ENCODE data around the gene FGF21. TPM values are rescaled to one million over a fixed set of nuclear protein-coding genes. Genes with fewer than 3 reads are reported as not detected.

Gene FGF21
- total RNA-seq, 1 donor from 2014 or later: not detected

DNA sequence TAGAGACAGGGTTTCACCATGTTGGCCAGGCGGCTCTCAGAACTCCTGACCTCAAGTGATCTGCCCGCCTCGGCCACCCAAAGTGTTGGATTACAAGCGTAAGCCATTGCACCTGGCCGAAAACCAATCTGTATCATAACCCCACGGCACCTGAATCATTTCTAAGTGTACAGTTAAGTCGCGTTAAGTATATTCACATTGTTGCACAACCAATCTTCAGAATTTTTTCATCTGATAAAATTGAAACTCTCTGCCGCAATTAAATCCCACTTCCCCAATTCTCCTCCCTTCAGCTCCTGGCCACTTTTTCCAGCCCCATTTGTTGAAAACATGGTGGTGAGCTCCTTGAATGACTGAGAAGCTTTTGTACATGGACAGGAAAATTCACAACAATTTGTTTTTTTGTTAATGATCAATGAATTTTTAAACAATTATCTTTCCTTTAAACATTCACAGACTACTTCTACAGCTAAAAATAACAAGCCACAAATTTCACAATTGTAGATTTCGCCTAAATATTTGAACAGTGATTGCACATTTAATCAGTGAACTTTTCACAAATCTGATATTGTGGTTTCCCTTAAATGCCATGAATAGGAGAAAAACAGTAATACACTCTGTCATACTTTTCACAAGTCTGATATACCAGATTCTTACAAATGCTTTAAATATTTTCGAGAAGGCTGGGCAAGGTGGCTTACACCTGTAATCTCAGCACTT is 13.8 kb downstream of the FGF21 start:
- H3K4me3 ChIP-seq: no peak overlapping the region
- H3K27ac ChIP-seq (replicated peaks): no peak overlapping the region
- peaks cover 19% of the 10 kb centered on the region for H3K4me1 ChIP-seq
- no peaks in the 10 kb centered on the region for H3K9me3 ChIP-seq (replicated peaks)
- H3K27me3 ChIP-seq (ENCODE audit: low read depth): no peaks in the 10 kb centered on the region
- DNase-seq: no peak
- intact Hi-C loops (cut with micrococcal nuclease): no loop called here
- no peaks in the 10 kb centered on the region for H3K36me3 ChIP-seq
- TF ChIP-seq, protein P1, sequence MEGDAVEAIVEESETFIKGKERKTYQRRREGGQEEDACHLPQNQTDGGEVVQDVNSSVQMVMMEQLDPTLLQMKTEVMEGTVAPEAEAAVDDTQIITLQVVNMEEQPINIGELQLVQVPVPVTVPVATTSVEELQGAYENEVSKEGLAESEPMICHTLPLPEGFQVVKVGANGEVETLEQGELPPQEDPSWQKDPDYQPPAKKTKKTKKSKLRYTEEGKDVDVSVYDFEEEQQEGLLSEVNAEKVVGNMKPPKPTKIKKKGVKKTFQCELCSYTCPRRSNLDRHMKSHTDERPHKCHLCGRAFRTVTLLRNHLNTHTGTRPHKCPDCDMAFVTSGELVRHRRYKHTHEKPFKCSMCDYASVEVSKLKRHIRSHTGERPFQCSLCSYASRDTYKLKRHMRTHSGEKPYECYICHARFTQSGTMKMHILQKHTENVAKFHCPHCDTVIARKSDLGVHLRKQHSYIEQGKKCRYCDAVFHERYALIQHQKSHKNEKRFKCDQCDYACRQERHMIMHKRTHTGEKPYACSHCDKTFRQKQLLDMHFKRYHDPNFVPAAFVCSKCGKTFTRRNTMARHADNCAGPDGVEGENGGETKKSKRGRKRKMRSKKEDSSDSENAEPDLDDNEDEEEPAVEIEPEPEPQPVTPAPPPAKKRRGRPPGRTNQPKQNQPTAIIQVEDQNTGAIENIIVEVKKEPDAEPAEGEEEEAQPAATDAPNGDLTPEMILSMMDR (IDR thresholded peaks at IDR 0.05; ENCODE audit: borderline replicate concordance): no peak

DNA sequence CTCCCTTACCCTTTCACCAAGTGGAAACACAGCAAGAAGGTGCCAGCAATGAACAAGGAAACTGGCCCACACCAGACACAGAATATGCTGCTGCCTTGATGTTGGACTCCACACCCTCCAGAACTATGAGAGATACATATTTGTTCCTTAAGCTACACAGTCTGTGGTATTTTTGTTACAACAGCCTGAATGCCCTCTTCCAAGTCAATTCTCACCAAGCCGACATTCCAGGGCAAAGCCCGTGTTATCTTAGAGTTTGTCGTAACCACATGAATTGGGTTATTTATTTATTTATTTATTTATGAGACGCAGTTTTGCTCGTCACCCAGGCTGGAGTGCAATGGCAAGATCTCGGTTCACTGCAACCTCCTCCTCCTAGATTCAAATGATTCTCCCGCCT is 14.9 kb downstream of the FGF21 start:
- intact Hi-C loops (cut with micrococcal nuclease): no loop called here
- Histone ChIP-seq H3K27ac (replicated peaks) (no peak overlapping the region), H3K9me3 (replicated peaks) (no peaks in the 10 kb centered on the region), H3K27me3 (ENCODE audit: low read depth) (no peaks in the 10 kb centered on the region), H3K4me1 (peaks cover 19% of the 10 kb centered on the region), H3K36me3 (no peaks in the 10 kb centered on the region), H3K4me3 (no peak overlapping the region)
- DNase-seq: no peak
- TF ChIP-seq, protein P1 (IDR thresholded peaks at IDR 0.05; ENCODE audit: borderline replicate concordance): no peak

DNA sequence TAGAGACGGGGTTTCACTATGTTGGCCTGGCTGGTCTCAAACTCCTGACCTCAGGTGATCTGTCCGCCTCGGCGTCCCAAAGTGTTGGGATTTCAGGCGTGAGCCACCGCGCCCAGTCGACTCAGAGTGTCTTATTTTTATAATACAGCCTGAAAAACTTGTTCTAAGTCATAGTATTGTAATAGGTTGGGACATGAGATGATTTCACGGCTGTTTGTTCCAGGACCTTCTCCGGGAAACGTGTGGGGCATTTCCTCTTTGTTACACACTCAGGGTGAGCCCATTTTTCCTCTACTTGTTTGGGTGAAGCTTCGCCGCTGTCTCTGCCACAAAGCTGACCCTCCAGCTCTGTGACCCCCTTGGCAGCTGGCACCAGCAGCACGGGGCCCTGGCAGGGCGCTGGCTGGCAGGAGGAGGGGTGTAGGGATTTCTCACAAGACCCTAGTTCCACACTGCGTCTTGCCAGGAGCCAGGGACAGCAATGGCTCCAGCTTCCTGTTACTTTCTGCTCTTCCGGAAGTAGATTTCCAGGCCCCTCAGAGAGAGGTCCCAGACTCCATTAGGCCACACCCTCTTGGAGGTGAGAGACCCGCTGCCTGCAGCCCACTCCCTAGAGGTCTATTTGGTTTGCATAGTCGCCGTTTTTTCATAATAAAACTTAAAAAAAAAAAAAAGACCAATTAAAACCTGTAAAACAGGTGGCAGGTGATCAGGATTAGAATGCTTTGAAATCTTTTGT is 15.6 kb downstream of the FGF21 start:
- no peak for DNase-seq
- TF ChIP-seq, protein P1 (IDR thresholded peaks at IDR 0.05; ENCODE audit: borderline replicate concordance): no peak
- no peaks in the 10 kb centered on the region for H3K27me3 ChIP-seq (ENCODE audit: low read depth)
- H3K4me3 ChIP-seq: no peak overlapping the region
- H3K27ac ChIP-seq (replicated peaks): no peak overlapping the region
- intact Hi-C loops (cut with micrococcal nuclease): no loop called here
- H3K36me3 ChIP-seq: no peaks in the 10 kb centered on the region
- peaks cover 19% of the 10 kb centered on the region for H3K4me1 ChIP-seq
- no peaks in the 10 kb centered on the region for H3K9me3 ChIP-seq (replicated peaks)

DNA sequence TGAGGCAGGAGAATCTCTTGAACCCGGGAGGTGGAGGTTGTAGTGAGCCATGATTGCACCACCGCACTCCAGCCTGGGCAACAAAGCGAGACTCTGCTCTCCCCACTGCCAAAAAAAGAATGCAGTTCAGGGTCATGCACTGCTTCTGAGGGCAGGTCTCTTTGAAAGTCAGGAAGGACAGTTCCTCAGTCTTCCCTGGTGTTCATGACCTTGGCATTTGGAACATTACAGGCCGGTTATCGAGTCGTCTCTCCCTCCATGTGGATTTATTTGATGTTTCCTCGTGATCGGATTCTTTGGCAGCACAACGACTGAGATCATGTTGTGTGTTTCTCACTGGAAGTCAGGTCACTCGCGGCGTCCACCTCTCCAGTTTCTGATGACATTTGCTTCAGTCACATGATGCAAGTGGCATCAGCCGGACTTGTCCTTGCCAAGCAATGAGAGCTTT is 17.2 kb downstream of the FGF21 start:
- H3K4me1 ChIP-seq: peaks cover 19% of the 10 kb centered on the region
- TF ChIP-seq, protein P1 (IDR thresholded peaks at IDR 0.05; ENCODE audit: borderline replicate concordance): no peak
- peak overlapping the region; percentile 79 for H3K27ac ChIP-seq (replicated peaks)
- H3K4me3 ChIP-seq: no peak overlapping the region
- no peaks in the 10 kb centered on the region for H3K9me3 ChIP-seq (replicated peaks)
- H3K27me3 ChIP-seq (ENCODE audit: low read depth): no peaks in the 10 kb centered on the region
- intact Hi-C loops (cut with micrococcal nuclease): no loop called here
- no peak for DNase-seq
- H3K36me3 ChIP-seq: no peaks in the 10 kb centered on the region

DNA sequence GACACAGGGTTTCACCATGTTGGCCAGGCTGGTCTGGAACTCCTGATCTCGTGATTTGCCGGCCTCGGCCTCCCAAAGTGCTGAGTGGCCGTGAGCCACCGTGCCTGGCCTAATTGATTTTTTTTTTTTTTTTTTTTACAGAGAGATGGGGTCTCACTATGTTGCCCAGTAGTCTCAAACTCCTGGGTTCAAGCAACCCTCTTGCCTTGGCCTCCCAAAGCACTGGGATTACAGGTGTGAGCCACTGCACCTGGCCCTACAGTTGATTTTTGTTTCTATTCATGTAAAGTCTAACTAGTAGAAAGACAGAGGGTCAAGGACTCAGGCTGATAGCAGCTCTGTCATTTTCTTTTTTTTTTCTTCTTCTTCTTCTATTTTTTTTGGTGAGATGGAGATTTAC is 21.8 kb downstream of the FGF21 start:
- Histone ChIP-seq H3K36me3 (no peaks in the 10 kb centered on the region), H3K4me3 (no peak overlapping the region), H3K4me1 (peaks cover 26% of the 10 kb centered on the region), H3K9me3 (replicated peaks) (no peaks in the 10 kb centered on the region), H3K27ac (replicated peaks) (no peak overlapping the region), H3K27me3 (ENCODE audit: low read depth) (no peaks in the 10 kb centered on the region)
- TF ChIP-seq, protein P1 (IDR thresholded peaks at IDR 0.05; ENCODE audit: borderline replicate concordance): no peak
- intact Hi-C loops (cut with micrococcal nuclease): no loop called here
- no peak for DNase-seq

Data from left ventricle myocardium inferior (tissue), 1 donor.